Stimulated activated memory B cell treated with anti-CD40 and anti-IgM and Interleukin-4, amounts not matched to agents 10 μg/mL and 1 μg/mL and 100 μg/mL, for 72 hours (primary cell): Measurements from ENCODE around the gene PDZD7.

ENCODE experiments used
- ATAC-seq: fragments of 150-1000 bp; cut with Tn5 transposase; 2 replicates; pipeline ENCODE4 v1.10.0; 2021
- H3K27ac Mint-ChIP-seq: one replicate; pipeline ENCODE4 v1.8.0; 2022; ENCODE audit warnings: mild to moderate bottlenecking, mixed read lengths
- H3K27me3 Mint-ChIP-seq: one replicate; pipeline ENCODE4 v1.8.0; 2022; ENCODE audit warnings: mixed read lengths
- H3K36me3 Mint-ChIP-seq: one replicate; pipeline ENCODE4 v1.8.0; 2022; ENCODE audit warnings: mixed read lengths
- H3K4me1 Mint-ChIP-seq: one replicate; pipeline ENCODE4 v1.8.0; 2022; ENCODE audit warnings: mixed read lengths
- H3K4me3 Mint-ChIP-seq: one replicate; pipeline ENCODE4 v1.8.0; 2022; ENCODE audit warnings: mild to moderate bottlenecking, moderate library complexity, mixed read lengths
- H3K9me3 Mint-ChIP-seq: one replicate; pipeline ENCODE4 v1.8.0; 2022; ENCODE audit warnings: mixed read lengths

PDZD7 gene

DNA sequence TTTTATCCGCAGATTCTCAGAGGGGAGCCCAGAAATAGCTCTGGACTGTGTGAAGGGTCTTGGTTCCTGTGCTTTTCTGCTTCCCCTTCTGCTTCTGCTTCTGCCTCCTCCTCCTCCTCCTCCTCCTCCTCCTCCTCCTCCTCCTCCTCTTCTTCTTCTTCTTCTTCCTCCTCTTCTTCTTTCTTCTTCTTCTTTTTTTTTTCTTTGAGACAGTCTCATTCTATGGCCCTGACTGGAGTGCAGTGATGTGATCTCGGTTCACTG, 11.6 kb downstream of the PDZD7 start:
- Mint-ChIP-seq H3K27me3 (peaks cover 54% of the 10 kb centered on the region), H3K4me1 (peaks cover 30% of the 10 kb centered on the region), H3K9me3 (no peaks in the 10 kb centered on the region), H3K27ac (no peak overlapping the region), H3K4me3 (peak overlapping the region; percentile 21), H3K36me3 (no peaks in the 10 kb centered on the region)
- no peak for ATAC-seq

- Mint-ChIP-seq H3K27me3 (peaks cover 58% of the 10 kb centered on the region), H3K36me3 (no peaks in the 10 kb centered on the region), H3K27ac (peak overlapping the region; percentile 76), H3K4me1 (peaks cover 36% of the 10 kb centered on the region), H3K4me3 (peak overlapping the region; percentile 52), H3K9me3 (no peaks in the 10 kb centered on the region)
- ATAC-seq = peak; percentile 75
Measured at GRCh38 chr10:101018600-101019439, 12.1 kb downstream of the PDZD7 start.

GRCh38 chr10:101018118-101018599, 12.8 kb downstream of the PDZD7 start:
- Mint-ChIP-seq H3K27me3 (peaks cover 58% of the 10 kb centered on the region), H3K36me3 (no peaks in the 10 kb centered on the region), H3K9me3 (no peaks in the 10 kb centered on the region), H3K4me3 (peak overlapping the region; percentile 52), H3K4me1 (peaks cover 40% of the 10 kb centered on the region), H3K27ac (peak overlapping the region; percentile 76)
- peak; percentile 66 for ATAC-seq

GRCh38 chr10:101016814-101017213, 14.1 kb downstream of the PDZD7 start:
- no peak overlapping the region for H3K4me3 Mint-ChIP-seq
- H3K36me3 Mint-ChIP-seq = no peaks in the 10 kb centered on the region
- H3K4me1 Mint-ChIP-seq = peaks cover 47% of the 10 kb centered on the region
- no peaks in the 10 kb centered on the region for H3K9me3 Mint-ChIP-seq
- H3K27ac Mint-ChIP-seq = no peak overlapping the region
- peaks cover 58% of the 10 kb centered on the region for H3K27me3 Mint-ChIP-seq
- no peak for ATAC-seq

GRCh38 chr10:101015582-101015973, 15.4 kb downstream of the PDZD7 start:
- peaks cover 58% of the 10 kb centered on the region for H3K27me3 Mint-ChIP-seq
- peaks cover 47% of the 10 kb centered on the region for H3K4me1 Mint-ChIP-seq
- no peak overlapping the region for H3K27ac Mint-ChIP-seq
- no peak for ATAC-seq
- H3K9me3 Mint-ChIP-seq = no peaks in the 10 kb centered on the region
- H3K36me3 Mint-ChIP-seq = no peaks in the 10 kb centered on the region
- H3K4me3 Mint-ChIP-seq = no peak overlapping the region

GRCh38 chr10:101014966-101015581, 15.9 kb downstream of the PDZD7 start:
- peaks cover 47% of the 10 kb centered on the region for H3K4me1 Mint-ChIP-seq
- H3K4me3 Mint-ChIP-seq = no peak overlapping the region
- H3K27ac Mint-ChIP-seq = no peak overlapping the region
- no peaks in the 10 kb centered on the region for H3K9me3 Mint-ChIP-seq
- H3K36me3 Mint-ChIP-seq = no peaks in the 10 kb centered on the region
- H3K27me3 Mint-ChIP-seq = peaks cover 58% of the 10 kb centered on the region
- ATAC-seq = no peak

- Mint-ChIP-seq H3K27me3 (peaks cover 52% of the 10 kb centered on the region), H3K9me3 (no peaks in the 10 kb centered on the region), H3K4me3 (no peak overlapping the region), H3K4me1 (peaks cover 42% of the 10 kb centered on the region), H3K27ac (no peak overlapping the region), H3K36me3 (no peaks in the 10 kb centered on the region)
- no peak for ATAC-seq
Measured at GRCh38 chr10:101014230-101014884, 16.6 kb downstream of the PDZD7 start.

DNA sequence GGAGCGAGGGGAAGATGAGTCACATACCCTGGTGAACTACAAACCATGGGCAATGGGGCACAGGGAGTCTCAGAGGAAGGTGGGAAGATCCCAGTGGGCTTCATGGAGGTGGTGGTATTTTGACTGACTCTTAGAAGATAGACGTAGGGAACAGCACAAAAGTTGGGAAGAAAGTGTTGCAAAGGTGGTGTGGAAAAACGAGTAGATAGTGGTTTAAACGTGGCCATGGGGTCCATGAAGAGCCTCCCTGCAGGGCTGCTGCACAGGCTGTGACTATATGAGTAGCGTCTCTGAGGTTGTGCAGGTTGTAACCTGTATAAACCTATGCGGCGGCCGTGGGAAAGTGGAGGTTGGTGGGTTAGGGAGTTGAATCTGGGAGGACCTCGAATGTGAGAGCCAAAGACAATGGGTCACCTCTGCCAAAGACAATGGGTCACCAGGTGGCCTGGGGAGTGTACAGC, 17.5 kb downstream of the PDZD7 start:
- Mint-ChIP-seq H3K27me3 (peaks cover 44% of the 10 kb centered on the region), H3K4me1 (peaks cover 33% of the 10 kb centered on the region), H3K27ac (no peak overlapping the region), H3K9me3 (no peaks in the 10 kb centered on the region), H3K36me3 (no peaks in the 10 kb centered on the region), H3K4me3 (no peak overlapping the region)
- ATAC-seq = no peak

- Mint-ChIP-seq H3K27ac (no peak overlapping the region), H3K4me3 (no peak overlapping the region)
Measured at GRCh38 chr10:101012525-101013364, 18.2 kb downstream of the PDZD7 start.

DNA sequence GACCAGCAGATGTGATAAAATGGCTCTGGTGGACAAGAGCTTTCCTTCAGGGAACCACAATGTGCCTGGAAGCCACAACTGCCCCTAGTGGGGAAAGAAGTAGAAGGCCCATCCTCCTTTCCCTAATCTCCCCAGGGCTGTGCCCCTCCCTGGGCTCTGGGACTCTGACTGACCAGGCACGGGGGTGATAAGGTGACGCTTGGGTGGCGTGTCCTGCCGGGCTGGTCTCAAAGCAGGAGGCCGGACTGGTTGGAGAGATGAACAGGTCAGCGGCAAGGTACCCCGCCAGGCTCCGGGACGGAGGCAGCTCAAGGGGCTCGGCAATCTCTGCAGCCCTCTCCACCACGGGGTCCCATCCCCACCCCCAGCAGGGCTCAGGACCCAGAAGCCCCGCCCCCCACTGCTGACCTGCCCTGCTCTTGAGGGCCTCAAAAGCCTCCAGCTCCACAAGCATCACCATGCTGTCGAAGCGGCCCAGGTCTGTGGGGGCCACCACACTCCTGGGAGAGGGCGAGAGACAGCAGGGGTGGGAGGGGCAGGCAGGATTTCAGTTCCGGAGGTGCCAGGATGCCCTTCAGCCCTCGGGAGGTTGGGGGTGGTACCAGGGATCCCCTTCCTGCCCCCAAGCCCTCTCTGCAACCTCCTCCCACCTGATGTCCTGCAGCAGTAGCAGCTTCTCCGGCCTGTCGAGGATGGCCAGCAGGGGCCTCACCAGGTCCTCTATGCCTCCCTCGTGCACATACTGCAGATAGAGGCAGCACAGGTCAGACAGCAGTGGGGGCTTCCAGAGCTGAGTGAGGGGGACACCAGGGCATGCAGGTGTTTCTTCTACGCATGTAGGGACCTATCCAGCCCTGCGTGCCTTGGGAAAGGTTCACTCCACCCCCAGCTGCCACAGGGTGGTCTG, 19.2 kb downstream of the PDZD7 start:
- H3K36me3 Mint-ChIP-seq = no peaks in the 10 kb centered on the region
- H3K27ac Mint-ChIP-seq = no peak overlapping the region
- no peaks in the 10 kb centered on the region for H3K9me3 Mint-ChIP-seq
- H3K4me3 Mint-ChIP-seq = no peak overlapping the region
- peaks cover 27% of the 10 kb centered on the region for H3K27me3 Mint-ChIP-seq
- peaks cover 21% of the 10 kb centered on the region for H3K4me1 Mint-ChIP-seq
- ATAC-seq = no peak

More at GRCh38 chr10:101012525-101013364, 18.2 kb downstream of the PDZD7 start:
- Mint-ChIP-seq H3K27me3 (peaks cover 37% of the 10 kb centered on the region), H3K9me3 (no peaks in the 10 kb centered on the region), H3K4me1 (peaks cover 26% of the 10 kb centered on the region), H3K36me3 (no peaks in the 10 kb centered on the region)
- ATAC-seq = peak; percentile 86

DNA sequence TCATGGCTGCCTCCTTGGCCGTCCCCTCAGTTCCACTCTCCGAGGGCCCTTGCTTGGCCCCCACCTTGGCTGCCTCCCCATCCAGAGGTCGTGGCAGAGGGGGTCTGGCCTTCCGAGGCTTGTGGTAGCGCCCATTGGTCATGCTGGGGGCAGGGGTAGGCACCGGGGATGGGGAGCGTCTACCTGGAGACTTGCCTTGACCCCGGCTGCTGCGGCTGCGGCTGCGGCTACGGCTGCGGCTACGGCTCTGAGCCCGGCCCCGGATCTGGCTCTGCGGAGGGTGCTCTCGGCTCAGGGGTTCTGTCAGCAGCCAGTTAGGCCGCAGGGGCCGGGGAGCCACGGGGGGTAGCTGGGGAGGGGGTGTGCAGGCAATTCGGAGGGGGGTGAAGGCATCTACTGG, 20.6 kb downstream of the PDZD7 start:
- H3K27me3 Mint-ChIP-seq = peaks cover 13% of the 10 kb centered on the region
- no peak for ATAC-seq
- H3K9me3 Mint-ChIP-seq = no peaks in the 10 kb centered on the region
- H3K4me1 Mint-ChIP-seq = peaks cover 21% of the 10 kb centered on the region
- no peak overlapping the region for H3K27ac Mint-ChIP-seq
- H3K36me3 Mint-ChIP-seq = no peaks in the 10 kb centered on the region
- H3K4me3 Mint-ChIP-seq = no peak overlapping the region

DNA sequence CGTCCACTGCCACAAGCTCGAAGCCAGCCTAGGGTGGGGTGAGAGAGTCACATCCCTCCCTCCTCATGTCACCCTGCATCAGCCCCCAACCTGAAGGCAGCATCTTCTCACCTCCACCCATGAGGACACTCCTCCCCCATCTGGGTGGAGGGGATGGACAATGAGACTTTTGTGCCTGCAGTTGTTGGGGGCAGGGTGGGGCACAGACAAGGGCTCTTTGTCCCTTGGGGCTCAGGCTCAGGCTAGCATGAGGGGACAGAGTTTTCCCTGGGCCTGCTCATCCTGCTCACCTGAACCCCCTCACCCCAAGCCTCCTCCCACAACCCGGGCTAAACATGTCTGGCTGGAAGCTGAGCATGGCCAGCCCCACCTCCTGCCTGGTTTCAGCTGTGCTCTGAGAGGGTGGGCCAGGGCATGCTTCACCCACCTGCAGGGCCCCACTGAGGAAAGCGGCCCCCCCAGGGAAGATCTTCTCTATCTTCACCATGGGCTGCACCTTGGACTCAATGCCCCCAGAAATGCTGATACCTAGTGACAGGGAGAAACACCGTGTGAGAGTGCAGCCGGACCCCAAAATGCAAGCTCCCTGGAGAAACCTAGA, 22.0 kb downstream of the PDZD7 start:
- H3K9me3 Mint-ChIP-seq = no peaks in the 10 kb centered on the region
- no peak overlapping the region for H3K4me3 Mint-ChIP-seq
- H3K36me3 Mint-ChIP-seq = no peaks in the 10 kb centered on the region
- H3K4me1 Mint-ChIP-seq = peaks cover 12% of the 10 kb centered on the region
- H3K27ac Mint-ChIP-seq = no peak overlapping the region
- ATAC-seq = no peak
- H3K27me3 Mint-ChIP-seq = no peaks in the 10 kb centered on the region

- Mint-ChIP-seq H3K4me1 (peaks cover 7% of the 10 kb centered on the region), H3K27me3 (no peaks in the 10 kb centered on the region), H3K36me3 (no peaks in the 10 kb centered on the region), H3K27ac (no peak overlapping the region), H3K4me3 (no peak overlapping the region), H3K9me3 (no peaks in the 10 kb centered on the region)
- ATAC-seq = no peak
Measured at GRCh38 chr10:101007915-101008822, 22.8 kb downstream of the PDZD7 start.
